ENCODE data around the gene LAMC3.
"Not testable (repeated sequence)": the region's sequence is repeated elsewhere in the genome, so short reads cannot be mapped to it uniquely, and the experiment has no call there.

Gene LAMC3

DNA sequence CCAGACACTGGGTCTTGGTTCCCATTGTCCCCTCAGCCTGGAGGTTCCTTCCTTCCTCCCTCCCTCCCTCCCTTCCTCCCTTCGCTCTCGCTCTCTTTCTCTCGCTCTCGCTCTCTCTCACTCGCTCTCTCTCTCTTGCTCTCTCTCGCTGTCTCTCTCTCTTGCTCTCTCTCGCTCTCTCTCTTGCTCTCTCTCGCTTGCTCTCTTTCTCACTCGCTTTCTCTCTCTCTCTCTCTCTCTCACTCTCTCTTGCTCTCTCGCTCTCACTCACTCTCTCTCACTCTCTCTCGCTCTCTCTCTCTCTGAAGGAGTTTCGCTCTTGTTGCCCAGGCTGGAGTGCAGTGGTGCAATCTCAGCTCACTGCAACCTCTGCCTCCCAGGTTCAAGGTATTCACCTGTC lies 23.4 kb downstream of the LAMC3 start:
- Histone ChIP-seq H3K36me3 (ENCODE audit: control insufficient read depth in 4 of 4, insufficient read depth in 4 of 4, low read length in 3 of 4) (no peaks in the 10 kb centered on the region), H3K4me1 (ENCODE audit: control extremely low read depth in 1 of 4, control insufficient read depth in 4 of 4, insufficient read depth in 4 of 4, low read length in 3 of 4) (peaks cover 0 to 4% (median 0%) of the 10 kb centered on the region in 4 experiments), H3K9me3 (ENCODE audit: control extremely low read depth in 1 of 5, control insufficient read depth in 4 of 5, insufficient read depth in 2 of 5, low read depth in 1 of 5, low read length in 4 of 5) (no peaks in the 10 kb centered on the region), H3K27ac (ENCODE audit: insufficient read depth in 1 of 2, low read depth in 1 of 2, low read length in 2 of 2, poor library complexity in 1 of 2, severe bottlenecking in 2 of 2) (no peak overlapping the region), H3K4me3 (ENCODE audit: control insufficient read depth in 1 of 7, extremely low read depth in 1 of 7, insufficient read depth in 4 of 7, low read depth in 2 of 7, low read length in 6 of 7) (no peak overlapping the region), H3K27me3 (replicated peaks in 2 of 5; ENCODE audit: control insufficient read depth in 4 of 5, insufficient read depth in 5 of 5, low read length in 4 of 5) (no peaks in the 10 kb centered on the region)
- CTCF ChIA-PET: interaction anchor here (0.6 to 3.4 kb wide), 2 partner anchors 14 to 434 kb away, joined by 4 to 14 read pairs; no protein-coding TSS in a partner anchor
- no peak for DNase-seq
- POLR2A ChIA-PET: no interaction called here
- 91% methylated on average over 10 of the region's 12 CpGs for WGBS (ENCODE audit: insufficient coverage)

GRCh38 chr9:131033269-131034224 lies 24.6 kb downstream of the LAMC3 start:
- ChIA-PET POLR2A (interaction anchor here (0.6 kb wide), 1 partner anchor 10 kb away, joined by 3 read pairs; no protein-coding TSS in a partner anchor), CTCF (interaction anchor here (3.4 kb wide), 1 partner anchor 13 kb away, joined by 14 read pairs; no protein-coding TSS in a partner anchor)
- Histone ChIP-seq H3K36me3 (ENCODE audit: control insufficient read depth in 4 of 4, insufficient read depth in 4 of 4, low read length in 3 of 4) (no peaks in the 10 kb centered on the region), H3K27me3 (replicated peaks in 2 of 5; ENCODE audit: control insufficient read depth in 4 of 5, insufficient read depth in 5 of 5, low read length in 4 of 5) (no peaks in the 10 kb centered on the region), H3K27ac (ENCODE audit: insufficient read depth in 1 of 2, low read depth in 1 of 2, low read length in 2 of 2, poor library complexity in 1 of 2, severe bottlenecking in 2 of 2) (no peak overlapping the region), H3K4me1 (ENCODE audit: control extremely low read depth in 1 of 4, control insufficient read depth in 4 of 4, insufficient read depth in 4 of 4, low read length in 3 of 4) (peaks cover 0 to 4% (median 0%) of the 10 kb centered on the region in 4 experiments), H3K9me3 (ENCODE audit: control extremely low read depth in 1 of 5, control insufficient read depth in 4 of 5, insufficient read depth in 2 of 5, low read depth in 1 of 5, low read length in 4 of 5) (no peaks in the 10 kb centered on the region), H3K4me3 (ENCODE audit: control insufficient read depth in 1 of 7, extremely low read depth in 1 of 7, insufficient read depth in 4 of 7, low read depth in 2 of 7, low read length in 6 of 7) (no peak overlapping the region)
- WGBS (ENCODE audit: insufficient coverage): 73% methylated on average over 25 of the region's 27 CpGs
- DNase-seq: peak in 1 of 3 donors; percentile 43

DNA sequence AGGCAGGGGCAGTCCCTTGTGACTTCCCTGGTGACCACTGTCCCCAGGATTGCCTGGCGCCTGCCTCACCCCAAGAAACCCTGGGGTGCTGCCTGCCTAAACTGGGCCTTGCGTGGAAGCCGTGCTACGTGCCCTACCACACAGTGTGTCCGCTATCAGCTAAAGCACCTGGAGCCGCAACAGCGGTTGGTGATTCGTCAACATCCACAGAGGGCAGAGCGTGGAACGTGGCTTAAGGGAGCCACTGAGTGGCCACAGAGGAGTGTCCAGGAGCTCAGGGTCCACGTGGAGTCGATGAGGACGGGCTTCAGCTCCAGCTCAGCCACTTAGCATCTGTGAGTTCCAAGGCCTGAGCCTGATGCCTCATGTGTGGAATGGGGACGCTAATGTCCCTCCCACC lies 25.3 kb downstream of the LAMC3 start:
- H3K27me3 ChIP-seq (replicated peaks in 2 of 5; ENCODE audit: control insufficient read depth in 4 of 5, insufficient read depth in 5 of 5, low read length in 4 of 5): no peaks in the 10 kb centered on the region
- H3K9me3 ChIP-seq (ENCODE audit: control extremely low read depth in 1 of 5, control insufficient read depth in 4 of 5, insufficient read depth in 2 of 5, low read depth in 1 of 5, low read length in 4 of 5): no peaks in the 10 kb centered on the region
- no peak overlapping the region for H3K4me3 ChIP-seq (ENCODE audit: control insufficient read depth in 1 of 7, extremely low read depth in 1 of 7, insufficient read depth in 4 of 7, low read depth in 2 of 7, low read length in 6 of 7)
- peaks cover 0 to 4% (median 0%) of the 10 kb centered on the region in 4 experiments for H3K4me1 ChIP-seq (ENCODE audit: control extremely low read depth in 1 of 4, control insufficient read depth in 4 of 4, insufficient read depth in 4 of 4, low read length in 3 of 4)
- H3K27ac ChIP-seq (ENCODE audit: insufficient read depth in 1 of 2, low read depth in 1 of 2, low read length in 2 of 2, poor library complexity in 1 of 2, severe bottlenecking in 2 of 2): no peak overlapping the region
- DNase-seq: no peak
- no peaks in the 10 kb centered on the region for H3K36me3 ChIP-seq (ENCODE audit: control insufficient read depth in 4 of 4, insufficient read depth in 4 of 4, low read length in 3 of 4)
- POLR2A ChIA-PET: interaction anchor here (0.6 kb wide), 1 partner anchor 10 kb away, joined by 3 read pairs; no protein-coding TSS in a partner anchor
- CTCF ChIA-PET: interaction anchor here (3.4 kb wide), 1 partner anchor 12 kb away, joined by 14 read pairs; no protein-coding TSS in a partner anchor
- 96% methylated on average over 14 of the region's 14 CpGs for WGBS (ENCODE audit: insufficient coverage)

DNA sequence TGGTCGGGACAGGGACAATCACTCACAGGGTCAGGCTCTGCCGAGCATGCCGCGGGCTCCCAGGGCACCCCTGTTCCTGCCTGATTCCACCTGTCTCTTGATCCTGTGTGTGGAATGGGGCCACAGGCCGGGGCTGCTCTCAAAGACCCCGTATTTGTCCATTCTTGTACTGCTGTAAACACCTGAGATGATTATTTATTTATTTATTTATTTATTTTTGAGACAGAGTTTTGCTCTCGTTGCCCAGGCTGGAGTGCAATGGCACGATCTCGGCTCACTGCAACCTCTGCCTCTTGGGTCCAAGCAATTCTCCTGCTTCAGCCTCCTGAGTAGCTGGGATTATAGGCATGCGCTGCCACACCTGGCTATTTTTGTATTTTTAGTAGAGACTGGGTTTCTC lies 25.8 kb downstream of the LAMC3 start:
- H3K27ac ChIP-seq (ENCODE audit: insufficient read depth in 1 of 2, low read depth in 1 of 2, low read length in 2 of 2, poor library complexity in 1 of 2, severe bottlenecking in 2 of 2); H3K27me3 ChIP-seq (replicated peaks in 2 of 5; ENCODE audit: control insufficient read depth in 4 of 5, insufficient read depth in 5 of 5, low read length in 4 of 5); H3K4me3 ChIP-seq (ENCODE audit: control insufficient read depth in 1 of 7, extremely low read depth in 1 of 7, insufficient read depth in 4 of 7, low read depth in 2 of 7, low read length in 6 of 7); DNase-seq; H3K36me3 ChIP-seq (ENCODE audit: control insufficient read depth in 4 of 4, insufficient read depth in 4 of 4, low read length in 3 of 4); H3K9me3 ChIP-seq (ENCODE audit: control extremely low read depth in 1 of 5, control insufficient read depth in 4 of 5, insufficient read depth in 2 of 5, low read depth in 1 of 5, low read length in 4 of 5); H3K4me1 ChIP-seq (ENCODE audit: control extremely low read depth in 1 of 4, control insufficient read depth in 4 of 4, insufficient read depth in 4 of 4, low read length in 3 of 4): not testable (repeated sequence)
- ChIA-PET CTCF (interaction anchor here (3.4 kb wide), 1 partner anchor 12 kb away, joined by 14 read pairs; no protein-coding TSS in a partner anchor), POLR2A (interaction anchor here (0.6 kb wide), 2 partner anchors 11 to 703 kb away, joined by 3 read pairs; no protein-coding TSS in a partner anchor)
- WGBS (ENCODE audit: insufficient coverage): 100% methylated on average over 4 of the region's 10 CpGs

GRCh38 chr9:131035548-131035947 lies 26.6 kb downstream of the LAMC3 start:
- no peak for DNase-seq
- CTCF ChIA-PET: interaction anchor here (3.4 kb wide), 1 partner anchor 11 kb away, joined by 14 read pairs; no protein-coding TSS in a partner anchor
- Histone ChIP-seq H3K27me3 (replicated peaks in 2 of 5; ENCODE audit: control insufficient read depth in 4 of 5, insufficient read depth in 5 of 5, low read length in 4 of 5) (no peaks in the 10 kb centered on the region), H3K9me3 (ENCODE audit: control extremely low read depth in 1 of 5, control insufficient read depth in 4 of 5, insufficient read depth in 2 of 5, low read depth in 1 of 5, low read length in 4 of 5) (no peaks in the 10 kb centered on the region), H3K4me3 (ENCODE audit: control insufficient read depth in 1 of 7, extremely low read depth in 1 of 7, insufficient read depth in 4 of 7, low read depth in 2 of 7, low read length in 6 of 7) (no peak overlapping the region), H3K27ac (ENCODE audit: insufficient read depth in 1 of 2, low read depth in 1 of 2, low read length in 2 of 2, poor library complexity in 1 of 2, severe bottlenecking in 2 of 2) (no peak overlapping the region), H3K4me1 (ENCODE audit: control extremely low read depth in 1 of 4, control insufficient read depth in 4 of 4, insufficient read depth in 4 of 4, low read length in 3 of 4) (peaks cover 0 to 4% (median 0%) of the 10 kb centered on the region in 4 experiments), H3K36me3 (ENCODE audit: control insufficient read depth in 4 of 4, insufficient read depth in 4 of 4, low read length in 3 of 4) (no peaks in the 10 kb centered on the region)
- POLR2A ChIA-PET: interaction anchor here (0.6 kb wide), 1 partner anchor 704 kb away, joined by 3 read pairs; no protein-coding TSS in a partner anchor
- 100% methylated on average over 3 of the region's 3 CpGs for WGBS (ENCODE audit: insufficient coverage)

DNA sequence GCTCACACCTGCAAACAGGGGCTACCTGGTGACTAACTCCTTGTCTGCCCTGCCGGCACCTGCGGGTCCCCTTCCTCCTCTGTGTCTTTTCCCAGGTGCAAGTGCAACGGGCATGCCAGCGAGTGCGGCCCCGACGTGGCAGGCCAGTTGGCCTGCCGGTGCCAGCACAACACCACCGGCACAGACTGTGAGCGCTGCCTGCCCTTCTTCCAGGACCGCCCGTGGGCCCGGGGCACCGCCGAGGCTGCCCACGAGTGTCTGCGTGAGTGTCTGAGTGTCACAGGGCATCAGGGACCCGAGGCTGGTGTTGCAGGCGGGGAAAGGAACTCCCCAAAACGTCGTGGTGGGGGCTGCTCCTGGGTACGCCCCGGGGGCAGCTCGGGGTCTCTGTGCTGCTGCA lies 27.1 kb downstream of the LAMC3 start:
- POLR2A ChIA-PET: no interaction called here
- Histone ChIP-seq H3K27me3 (replicated peaks in 2 of 5; ENCODE audit: control insufficient read depth in 4 of 5, insufficient read depth in 5 of 5, low read length in 4 of 5) (no peaks in the 10 kb centered on the region), H3K36me3 (ENCODE audit: control insufficient read depth in 4 of 4, insufficient read depth in 4 of 4, low read length in 3 of 4) (no peaks in the 10 kb centered on the region), H3K27ac (ENCODE audit: insufficient read depth in 1 of 2, low read depth in 1 of 2, low read length in 2 of 2, poor library complexity in 1 of 2, severe bottlenecking in 2 of 2) (no peak overlapping the region), H3K4me1 (ENCODE audit: control extremely low read depth in 1 of 4, control insufficient read depth in 4 of 4, insufficient read depth in 4 of 4, low read length in 3 of 4) (peaks cover 0 to 4% (median 0%) of the 10 kb centered on the region in 4 experiments), H3K4me3 (ENCODE audit: control insufficient read depth in 1 of 7, extremely low read depth in 1 of 7, insufficient read depth in 4 of 7, low read depth in 2 of 7, low read length in 6 of 7) (no peak overlapping the region), H3K9me3 (ENCODE audit: control extremely low read depth in 1 of 5, control insufficient read depth in 4 of 5, insufficient read depth in 2 of 5, low read depth in 1 of 5, low read length in 4 of 5) (no peaks in the 10 kb centered on the region)
- WGBS (ENCODE audit: insufficient coverage): 96% methylated on average over 19 of the region's 24 CpGs
- no peak for DNase-seq
- CTCF ChIA-PET: interaction anchor here (3.4 kb wide), 1 partner anchor 10 kb away, joined by 14 read pairs; no protein-coding TSS in a partner anchor

Measured in common myeloid progenitor, CD34-positive (primary cell).